GM23338 (cell line): ENCODE measurements around the gene HCRTR1. TPM values are rescaled to one million over a fixed set of nuclear protein-coding genes. Genes with fewer than 3 reads are reported as not detected.

Experiments
- ATAC-seq: fragments of 200-7000 bp; cut with Tn5 transposase; 3 replicates; pipeline ENCODE4 v1.9.1; 2020
- DNase-seq: peaks from one replicate; pipeline ENCODE4 v3.0.0-alpha.2; 2015; ENCODE audit warnings: low spot score
- H2AFZ ChIP-seq: fragments of 200-600 bp; sonication (generic); 2 replicates; pipeline ENCODE4 v1.8.0; 2016; ENCODE audit warnings: antibody characterized with exemption, mild to moderate bottlenecking, moderate library complexity
- H3F3A ChIP-seq: fragments of 200-600 bp; sonication (generic); replicated peaks from 2 replicates; pipeline ENCODE4 v1.8.0; 2017; ENCODE audit warnings: antibody characterized with exemption, mixed run types, low read depth
- H3K27ac ChIP-seq: fragments of 200-600 bp; sonication (generic); 2 replicates; pipeline ENCODE4 v1.6.1; 2016; ENCODE audit warnings: low read depth
- H3K27me3 ChIP-seq: fragments of 200-600 bp; sonication (generic); 2 replicates; pipeline ENCODE4 v1.8.0; 2016; ENCODE audit warnings: mild to moderate bottlenecking, mixed run types, moderate library complexity; ENCODE audit not compliant: insufficient read depth
- H3K36me3 ChIP-seq: fragments of 200-600 bp; sonication (generic); 2 replicates; pipeline ENCODE4 v1.8.0; 2016; ENCODE audit warnings: mild to moderate bottlenecking; ENCODE audit not compliant: insufficient read depth
- H3K4me1 ChIP-seq: fragments of 200-600 bp; sonication (generic); 2 replicates; pipeline ENCODE4 v1.8.0; 2016; ENCODE audit warnings: mild to moderate bottlenecking, moderate library complexity; ENCODE audit not compliant: insufficient read depth
- H3K4me2 ChIP-seq: fragments of 200-600 bp; sonication (generic); 2 replicates; pipeline ENCODE4 v1.7.1; 2017; ENCODE audit warnings: mixed run types
- H3K4me3 ChIP-seq: fragments of 200-600 bp; sonication (generic); 2 replicates; pipeline ENCODE4 v1.6.1; 2016; ENCODE audit warnings: mixed run types
- H3K79me2 ChIP-seq: fragments of 200-600 bp; sonication (generic); replicated peaks from 2 replicates; pipeline ENCODE4 v1.8.0; 2017; ENCODE audit warnings: mild to moderate bottlenecking; ENCODE audit not compliant: insufficient read depth
- H3K9me2 ChIP-seq: fragments of 200-600 bp; sonication (generic); 2 replicates; pipeline ENCODE4 v1.8.0; 2017; ENCODE audit not compliant: insufficient read depth
- H4K20me1 ChIP-seq: fragments of 200-600 bp; sonication (generic); replicated peaks from 2 replicates; pipeline ENCODE4 v1.8.0; 2017; ENCODE audit warnings: mild to moderate bottlenecking; ENCODE audit not compliant: insufficient read depth
- H3K27ac Mint-ChIP-seq: 2 replicates; pipeline ENCODE4 v1.8.0; 2020; ENCODE audit warnings: inconsistent platforms, mild to moderate bottlenecking, moderate library complexity, mixed read lengths
- H3K27me3 Mint-ChIP-seq: 3 replicates; pipeline ENCODE4 v1.8.0; 2022; ENCODE audit warnings: low read depth, mild to moderate bottlenecking, moderate library complexity, mixed read lengths, inconsistent platforms; ENCODE audit not compliant: insufficient read depth, poor library complexity
- H3K36me3 Mint-ChIP-seq: 3 replicates; pipeline ENCODE4 v1.8.0; 2021; ENCODE audit warnings: low read depth, mild to moderate bottlenecking, inconsistent platforms, moderate library complexity, mixed read lengths
- H3K4me1 Mint-ChIP-seq: 3 replicates; pipeline ENCODE4 v1.8.0; 2020; ENCODE audit warnings: mild to moderate bottlenecking, inconsistent platforms, mixed read lengths
- H3K4me3 Mint-ChIP-seq: 3 replicates; pipeline ENCODE4 v1.8.0; 2021; ENCODE audit warnings: moderate library complexity, mild to moderate bottlenecking, inconsistent platforms, mixed read lengths
- H3K9me3 Mint-ChIP-seq: 3 replicates; pipeline ENCODE4 v1.8.0; 2020; ENCODE audit warnings: moderate library complexity, mild to moderate bottlenecking, inconsistent platforms, mixed read lengths
- CREB1 ChIP-seq: fragments of 250-450 bp; sonication (Bioruptor Pico); IDR thresholded peaks from 2 replicates; pipeline ENCODE4 v1.5.0; 2020; ENCODE audit warnings: low read depth, mild to moderate bottlenecking, moderate library complexity
- EZH2 ChIP-seq: fragments of 200-600 bp; sonication (generic); IDR thresholded peaks from one replicate; pipeline ENCODE4 v1.8.0; 2017; ENCODE audit warnings: antibody characterized with exemption, mild to moderate bottlenecking, low read depth; ENCODE audit not compliant: unreplicated experiment
- EZH2phosphoT487 ChIP-seq: fragments of 200-600 bp; sonication (generic); IDR thresholded peaks from one replicate; pipeline ENCODE4 v1.8.1; 2018; ENCODE audit warnings: antibody characterized with exemption; ENCODE audit not compliant: unreplicated experiment
- JUNB ChIP-seq: IDR thresholded peaks from one replicate; pipeline ENCODE4 v1.6.1; 2016; ENCODE audit warnings: antibody characterized with exemption; ENCODE audit not compliant: unreplicated experiment
- NANOG ChIP-seq: IDR thresholded peaks from 2 replicates; pipeline ENCODE4 v1.6.1; 2016; ENCODE audit warnings: antibody characterized with exemption, borderline replicate concordance
- POLR2AphosphoS5 ChIP-seq: IDR thresholded peaks from 2 replicates; pipeline ENCODE4 v1.6.1; 2016; ENCODE audit warnings: antibody characterized with exemption, low read depth
- STAT1 ChIP-seq: IDR thresholded peaks from one replicate; pipeline ENCODE4 v1.6.1; 2016; ENCODE audit warnings: antibody characterized with exemption; ENCODE audit not compliant: unreplicated experiment
- ZNF114 ChIP-seq: fragments of 250-450 bp; sonication (Bioruptor Pico); IDR thresholded peaks from 2 replicates; pipeline ENCODE4 v1.5.0; 2020; ENCODE audit warnings: mild to moderate bottlenecking, moderate library complexity
- ZNF331 ChIP-seq: fragments of 250-450 bp; sonication (Bioruptor Pico); IDR thresholded peaks from 2 replicates; pipeline ENCODE4 v1.5.0; 2020; ENCODE audit warnings: low read depth, mild to moderate bottlenecking, moderate library complexity
- polyA plus RNA-seq: library from polyadenylated mRNA; unstranded; fragments of >200 nt; fragmentation: Nextera tagmentation; extraction: Ambion mirVana; gene quantifications from 2 replicates; pipeline ENCODE4 v1.2.1, GENCODE V29; 2016
- total RNA-seq: library from RNA; depleted of rRNA; stranded (reverse); fragments of >200 nt; shearing (Covaris generic); gene quantifications from 2 replicates; pipeline ENCODE4 v1.2.3, GENCODE V29; 2014
- TF ChIP-seq, protein P1 (sequence below): fragments of 250-450 bp; sonication (Bioruptor Pico); IDR thresholded peaks from 2 replicates; pipeline ENCODE4 v1.5.0; 2020; ENCODE audit warnings: mild to moderate bottlenecking, moderate library complexity
- TF ChIP-seq, protein P2 (sequence below): IDR thresholded peaks from 2 replicates; pipeline ENCODE4 v1.6.1; 2016; ENCODE audit warnings: antibody characterized with exemption
- TF ChIP-seq, protein P3 (sequence below): IDR thresholded peaks from one replicate; pipeline ENCODE4 v1.6.1; 2018; ENCODE audit warnings: antibody characterized with exemption; ENCODE audit not compliant: unreplicated experiment
- TF ChIP-seq, protein P4 (sequence below), 2 experiments: fragments of 200-600 bp in 1 of 2; sonication (generic) in 1 of 2; conservative IDR thresholded peaks; 2 replicates each; pipeline versions ENCODE4 v1.5.1 to v1.6.1; 2016 to 2017; ENCODE audit warnings: antibody characterized with exemption in 2 of 2, low read depth in 2 of 2, mild to moderate bottlenecking in 2 of 2, moderate library complexity in 1 of 2

The HCRTR1 gene
- total and polyA plus RNA-seq, 2 experiments from 2014 or later: 0.15 to 1.0 TPM

DNA sequence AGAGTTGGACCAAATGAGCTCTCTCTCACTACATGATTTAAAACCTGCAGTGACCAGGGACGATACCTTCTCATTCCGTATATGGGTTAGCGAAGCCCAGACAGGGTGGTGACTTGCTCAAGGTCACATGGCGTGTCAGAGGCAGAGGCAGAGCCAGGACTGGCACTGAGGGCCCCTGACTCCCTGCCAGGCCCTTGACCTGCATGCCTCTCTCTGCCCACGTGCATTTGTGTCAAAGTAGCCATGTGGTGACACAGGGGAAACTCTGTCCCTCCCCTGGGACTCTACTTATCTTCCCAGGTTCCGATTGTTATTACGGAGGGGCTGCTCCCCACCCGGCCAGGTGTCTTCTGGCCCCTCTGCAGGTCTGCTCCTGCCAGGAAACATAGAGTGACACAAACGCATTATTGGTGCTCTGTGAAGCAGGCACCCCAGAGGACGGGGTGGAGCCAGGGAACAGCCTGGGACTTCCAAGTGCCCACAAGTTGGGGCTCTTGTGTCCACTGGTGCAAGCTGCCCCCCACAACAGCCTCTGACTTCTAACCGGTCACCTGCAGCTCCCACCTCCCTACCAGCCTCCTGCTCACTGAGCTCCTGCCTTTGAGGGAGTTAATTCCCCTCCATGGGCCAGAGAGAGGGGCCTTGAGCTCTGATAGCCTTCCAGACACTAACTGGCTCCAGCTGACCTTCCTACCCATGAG, 48.4 kb upstream of the HCRTR1 start:
- Histone ChIP-seq H4K20me1 (no peaks in the 10 kb centered on the region), H3K27ac (no peak overlapping the region), H3K4me3 (no peak overlapping the region), H2AFZ (no peak overlapping the region), H3F3A (no peaks in the 10 kb centered on the region), H3K27me3 (no peaks in the 10 kb centered on the region), H3K9me2 (no peaks in the 10 kb centered on the region), H3K79me2 (no peaks in the 10 kb centered on the region), H3K4me1 (no peaks in the 10 kb centered on the region), H3K4me2 (no peak overlapping the region), H3K36me3 (no peaks in the 10 kb centered on the region)
- Mint-ChIP-seq H3K4me3 (no peak overlapping the region), H3K36me3 (no peaks in the 10 kb centered on the region), H3K4me1 (peaks cover 10% of the 10 kb centered on the region; the same call in 2 of the 3 replicates), H3K9me3 (no peaks in the 10 kb centered on the region), H3K27ac (no peak overlapping the region), H3K27me3 (peaks cover 8% of the 10 kb centered on the region)
- no peak for DNase-seq
- no peak for ATAC-seq
- no peak for TF ChIP-seq JUNB
- no peak for TF ChIP-seq EZH2
- TF ChIP-seq, protein P1, sequence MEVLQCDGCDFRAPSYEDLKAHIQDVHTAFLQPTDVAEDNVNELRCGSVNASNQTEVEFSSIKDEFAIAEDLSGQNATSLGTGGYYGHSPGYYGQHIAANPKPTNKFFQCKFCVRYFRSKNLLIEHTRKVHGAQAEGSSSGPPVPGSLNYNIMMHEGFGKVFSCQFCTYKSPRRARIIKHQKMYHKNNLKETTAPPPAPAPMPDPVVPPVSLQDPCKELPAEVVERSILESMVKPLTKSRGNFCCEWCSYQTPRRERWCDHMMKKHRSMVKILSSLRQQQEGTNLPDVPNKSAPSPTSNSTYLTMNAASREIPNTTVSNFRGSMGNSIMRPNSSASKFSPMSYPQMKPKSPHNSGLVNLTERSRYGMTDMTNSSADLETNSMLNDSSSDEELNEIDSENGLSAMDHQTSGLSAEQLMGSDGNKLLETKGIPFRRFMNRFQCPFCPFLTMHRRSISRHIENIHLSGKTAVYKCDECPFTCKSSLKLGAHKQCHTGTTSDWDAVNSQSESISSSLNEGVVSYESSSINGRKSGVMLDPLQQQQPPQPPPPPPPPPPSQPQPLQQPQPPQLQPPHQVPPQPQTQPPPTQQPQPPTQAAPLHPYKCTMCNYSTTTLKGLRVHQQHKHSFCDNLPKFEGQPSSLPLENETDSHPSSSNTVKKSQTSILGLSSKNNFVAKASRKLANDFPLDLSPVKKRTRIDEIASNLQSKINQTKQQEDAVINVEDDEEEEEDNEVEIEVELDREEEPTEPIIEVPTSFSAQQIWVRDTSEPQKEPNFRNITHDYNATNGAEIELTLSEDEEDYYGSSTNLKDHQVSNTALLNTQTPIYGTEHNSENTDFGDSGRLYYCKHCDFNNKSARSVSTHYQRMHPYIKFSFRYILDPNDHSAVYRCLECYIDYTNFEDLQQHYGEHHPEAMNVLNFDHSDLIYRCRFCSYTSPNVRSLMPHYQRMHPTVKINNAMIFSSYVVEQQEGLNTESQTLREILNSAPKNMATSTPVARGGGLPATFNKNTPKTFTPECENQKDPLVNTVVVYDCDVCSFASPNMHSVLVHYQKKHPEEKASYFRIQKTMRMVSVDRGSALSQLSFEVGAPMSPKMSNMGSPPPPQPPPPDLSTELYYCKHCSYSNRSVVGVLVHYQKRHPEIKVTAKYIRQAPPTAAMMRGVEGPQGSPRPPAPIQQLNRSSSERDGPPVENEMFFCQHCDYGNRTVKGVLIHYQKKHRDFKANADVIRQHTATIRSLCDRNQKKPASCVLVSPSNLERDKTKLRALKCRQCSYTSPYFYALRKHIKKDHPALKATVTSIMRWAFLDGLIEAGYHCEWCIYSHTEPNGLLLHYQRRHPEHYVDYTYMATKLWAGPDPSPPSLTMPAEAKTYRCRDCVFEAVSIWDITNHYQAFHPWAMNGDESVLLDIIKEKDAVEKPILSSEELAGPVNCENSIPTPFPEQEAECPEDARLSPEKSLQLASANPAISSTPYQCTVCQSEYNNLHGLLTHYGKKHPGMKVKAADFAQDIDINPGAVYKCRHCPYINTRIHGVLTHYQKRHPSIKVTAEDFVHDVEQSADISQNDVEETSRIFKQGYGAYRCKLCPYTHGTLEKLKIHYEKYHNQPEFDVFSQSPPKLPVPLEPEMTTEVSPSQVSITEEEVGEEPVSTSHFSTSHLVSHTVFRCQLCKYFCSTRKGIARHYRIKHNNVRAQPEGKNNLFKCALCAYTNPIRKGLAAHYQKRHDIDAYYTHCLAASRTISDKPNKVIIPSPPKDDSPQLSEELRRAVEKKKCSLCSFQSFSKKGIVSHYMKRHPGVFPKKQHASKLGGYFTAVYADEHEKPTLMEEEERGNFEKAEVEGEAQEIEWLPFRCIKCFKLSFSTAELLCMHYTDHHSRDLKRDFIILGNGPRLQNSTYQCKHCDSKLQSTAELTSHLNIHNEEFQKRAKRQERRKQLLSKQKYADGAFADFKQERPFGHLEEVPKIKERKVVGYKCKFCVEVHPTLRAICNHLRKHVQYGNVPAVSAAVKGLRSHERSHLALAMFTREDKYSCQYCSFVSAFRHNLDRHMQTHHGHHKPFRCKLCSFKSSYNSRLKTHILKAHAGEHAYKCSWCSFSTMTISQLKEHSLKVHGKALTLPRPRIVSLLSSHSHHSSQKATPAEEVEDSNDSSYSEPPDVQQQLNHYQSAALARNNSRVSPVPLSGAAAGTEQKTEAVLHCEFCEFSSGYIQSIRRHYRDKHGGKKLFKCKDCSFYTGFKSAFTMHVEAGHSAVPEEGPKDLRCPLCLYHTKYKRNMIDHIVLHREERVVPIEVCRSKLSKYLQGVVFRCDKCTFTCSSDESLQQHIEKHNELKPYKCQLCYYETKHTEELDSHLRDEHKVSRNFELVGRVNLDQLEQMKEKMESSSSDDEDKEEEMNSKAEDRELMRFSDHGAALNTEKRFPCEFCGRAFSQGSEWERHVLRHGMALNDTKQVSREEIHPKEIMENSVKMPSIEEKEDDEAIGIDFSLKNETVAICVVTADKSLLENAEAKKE: no peak
- TF ChIP-seq, protein P2, sequence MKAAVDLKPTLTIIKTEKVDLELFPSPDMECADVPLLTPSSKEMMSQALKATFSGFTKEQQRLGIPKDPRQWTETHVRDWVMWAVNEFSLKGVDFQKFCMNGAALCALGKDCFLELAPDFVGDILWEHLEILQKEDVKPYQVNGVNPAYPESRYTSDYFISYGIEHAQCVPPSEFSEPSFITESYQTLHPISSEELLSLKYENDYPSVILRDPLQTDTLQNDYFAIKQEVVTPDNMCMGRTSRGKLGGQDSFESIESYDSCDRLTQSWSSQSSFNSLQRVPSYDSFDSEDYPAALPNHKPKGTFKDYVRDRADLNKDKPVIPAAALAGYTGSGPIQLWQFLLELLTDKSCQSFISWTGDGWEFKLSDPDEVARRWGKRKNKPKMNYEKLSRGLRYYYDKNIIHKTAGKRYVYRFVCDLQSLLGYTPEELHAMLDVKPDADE: no peak
- TF ChIP-seq EZH2phosphoT487: no peak
- no peak for TF ChIP-seq POLR2AphosphoS5
- TF ChIP-seq ZNF331 (CRISPR knock-in tag): no peak
- TF ChIP-seq NANOG: no peak
- TF ChIP-seq STAT1: no peak
- TF ChIP-seq, protein P3, sequence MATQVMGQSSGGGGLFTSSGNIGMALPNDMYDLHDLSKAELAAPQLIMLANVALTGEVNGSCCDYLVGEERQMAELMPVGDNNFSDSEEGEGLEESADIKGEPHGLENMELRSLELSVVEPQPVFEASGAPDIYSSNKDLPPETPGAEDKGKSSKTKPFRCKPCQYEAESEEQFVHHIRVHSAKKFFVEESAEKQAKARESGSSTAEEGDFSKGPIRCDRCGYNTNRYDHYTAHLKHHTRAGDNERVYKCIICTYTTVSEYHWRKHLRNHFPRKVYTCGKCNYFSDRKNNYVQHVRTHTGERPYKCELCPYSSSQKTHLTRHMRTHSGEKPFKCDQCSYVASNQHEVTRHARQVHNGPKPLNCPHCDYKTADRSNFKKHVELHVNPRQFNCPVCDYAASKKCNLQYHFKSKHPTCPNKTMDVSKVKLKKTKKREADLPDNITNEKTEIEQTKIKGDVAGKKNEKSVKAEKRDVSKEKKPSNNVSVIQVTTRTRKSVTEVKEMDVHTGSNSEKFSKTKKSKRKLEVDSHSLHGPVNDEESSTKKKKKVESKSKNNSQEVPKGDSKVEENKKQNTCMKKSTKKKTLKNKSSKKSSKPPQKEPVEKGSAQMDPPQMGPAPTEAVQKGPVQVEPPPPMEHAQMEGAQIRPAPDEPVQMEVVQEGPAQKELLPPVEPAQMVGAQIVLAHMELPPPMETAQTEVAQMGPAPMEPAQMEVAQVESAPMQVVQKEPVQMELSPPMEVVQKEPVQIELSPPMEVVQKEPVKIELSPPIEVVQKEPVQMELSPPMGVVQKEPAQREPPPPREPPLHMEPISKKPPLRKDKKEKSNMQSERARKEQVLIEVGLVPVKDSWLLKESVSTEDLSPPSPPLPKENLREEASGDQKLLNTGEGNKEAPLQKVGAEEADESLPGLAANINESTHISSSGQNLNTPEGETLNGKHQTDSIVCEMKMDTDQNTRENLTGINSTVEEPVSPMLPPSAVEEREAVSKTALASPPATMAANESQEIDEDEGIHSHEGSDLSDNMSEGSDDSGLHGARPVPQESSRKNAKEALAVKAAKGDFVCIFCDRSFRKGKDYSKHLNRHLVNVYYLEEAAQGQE: no peak
- TF ChIP-seq, protein P4, sequence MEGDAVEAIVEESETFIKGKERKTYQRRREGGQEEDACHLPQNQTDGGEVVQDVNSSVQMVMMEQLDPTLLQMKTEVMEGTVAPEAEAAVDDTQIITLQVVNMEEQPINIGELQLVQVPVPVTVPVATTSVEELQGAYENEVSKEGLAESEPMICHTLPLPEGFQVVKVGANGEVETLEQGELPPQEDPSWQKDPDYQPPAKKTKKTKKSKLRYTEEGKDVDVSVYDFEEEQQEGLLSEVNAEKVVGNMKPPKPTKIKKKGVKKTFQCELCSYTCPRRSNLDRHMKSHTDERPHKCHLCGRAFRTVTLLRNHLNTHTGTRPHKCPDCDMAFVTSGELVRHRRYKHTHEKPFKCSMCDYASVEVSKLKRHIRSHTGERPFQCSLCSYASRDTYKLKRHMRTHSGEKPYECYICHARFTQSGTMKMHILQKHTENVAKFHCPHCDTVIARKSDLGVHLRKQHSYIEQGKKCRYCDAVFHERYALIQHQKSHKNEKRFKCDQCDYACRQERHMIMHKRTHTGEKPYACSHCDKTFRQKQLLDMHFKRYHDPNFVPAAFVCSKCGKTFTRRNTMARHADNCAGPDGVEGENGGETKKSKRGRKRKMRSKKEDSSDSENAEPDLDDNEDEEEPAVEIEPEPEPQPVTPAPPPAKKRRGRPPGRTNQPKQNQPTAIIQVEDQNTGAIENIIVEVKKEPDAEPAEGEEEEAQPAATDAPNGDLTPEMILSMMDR (conservative IDR thresholded peaks at IDR 0.05; ENCODE audit: low read depth in 2 of 2): no peak
- TF ChIP-seq ZNF114 (CRISPR knock-in tag): no peak
- no peak for TF ChIP-seq CREB1 (CRISPR knock-in tag)
